Fibroblast of lung (primary cell): ENCODE data around the gene CMSS1.

Experiments
- CTCF ChIP-seq, 2 donors: IDR thresholded peaks in 1 of 2; conservative IDR thresholded peaks in 1 of 2; 1 replicate in 1 of 2; 2 replicates in 1 of 2; pipeline ENCODE4 v1.5.1; 2011 to 2012; ENCODE audit warnings: low read length in 2 of 2, control low read depth in 1 of 2, inconsistent platforms in 1 of 2, low read depth in 1 of 2, mild to moderate bottlenecking in 1 of 2
- EZH2 ChIP-seq: IDR thresholded peaks from 2 replicates; pipeline ENCODE4 v1.5.1; 2012; ENCODE audit warnings: low read length, control low read depth, mild to moderate bottlenecking; ENCODE audit errors: missing control alignments

DNA sequence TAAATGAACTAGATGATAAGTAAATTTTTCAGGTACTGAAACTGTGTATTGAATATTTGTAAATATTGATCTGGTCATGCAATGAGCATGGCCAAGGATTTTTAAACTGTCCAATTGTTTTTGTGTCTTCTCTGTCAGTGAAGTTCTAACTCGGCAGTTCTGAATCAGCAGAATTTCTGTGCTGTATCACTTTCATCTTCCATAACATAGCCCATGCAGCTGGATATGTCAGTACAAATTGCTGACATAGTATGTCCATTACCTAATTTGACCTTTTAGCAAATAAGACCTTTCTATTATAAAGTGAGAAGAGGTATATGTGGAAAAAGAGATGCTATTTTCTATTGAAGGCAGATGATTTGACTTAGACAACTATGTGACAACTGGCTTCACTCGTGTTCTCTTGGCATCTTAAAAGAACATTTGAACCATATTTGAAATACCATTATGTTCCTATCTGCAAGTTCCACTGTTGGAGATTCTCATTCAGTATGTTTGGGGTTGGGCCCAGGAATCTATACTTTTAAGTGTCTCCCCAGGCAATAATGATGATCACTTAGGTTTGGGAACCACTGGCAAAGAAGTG, 90.4 kb downstream of the CMSS1 start:
- no peak for TF ChIP-seq EZH2
- no peak for TF ChIP-seq CTCF (conservative IDR thresholded peaks at IDR 0.05 in 1 of 2, IDR thresholded peaks at IDR 0.05 in 1 of 2; ENCODE audit: low read depth in 1 of 2, low read length in 2 of 2)
